AG09319 (cell line): ENCODE results near the gene CALB2.

Experiments used
- DNase-seq: peaks from one replicate; pipeline ENCODE4 v3.0.0-alpha.2; 2010; ENCODE audit warnings: low read depth; ENCODE audit errors: extremely low read depth
- CTCF ChIP-seq: IDR thresholded peaks from 2 replicates; pipeline ENCODE4 v1.5.1; 2011; ENCODE audit warnings: low read depth, mild to moderate bottlenecking, inconsistent platforms, low read length, moderate library complexity

CALB2 gene

GRCh38 chr16:71364133-71364681 lies 5.7 kb downstream of the CALB2 start:
- DNase-seq, result no peak
- TF ChIP-seq CTCF, result no peak

GRCh38 chr16:71365021-71365420 lies 6.5 kb downstream of the CALB2 start:
- DNase-seq, result no peak
- TF ChIP-seq CTCF, result no peak

GRCh38 chr16:71367241-71367976 lies 8.9 kb downstream of the CALB2 start:
- no peak for DNase-seq
- peak; percentile 53 for TF ChIP-seq CTCF

GRCh38 chr16:71368958-71369357 lies 10.4 kb downstream of the CALB2 start:
- TF ChIP-seq CTCF, result no peak
- no peak for DNase-seq

- DNase-seq, result no peak
- no peak for TF ChIP-seq CTCF
Measured at GRCh38 chr16:71369494-71369893, 11.0 kb downstream of the CALB2 start.

- no peak for DNase-seq
- TF ChIP-seq CTCF, result no peak
Measured at GRCh38 chr16:71371237-71371636, 12.7 kb downstream of the CALB2 start.

- DNase-seq, result no peak
Measured at GRCh38 chr16:71373073-71373472, 14.6 kb downstream of the CALB2 start.

More at GRCh38 chr16:71373073-71373472, 14.6 kb downstream of the CALB2 start:
- no peak for TF ChIP-seq CTCF
